AG20443 (cell line): Measurements from ENCODE around the gene MEF2C.
"Not testable (repeated sequence)": the region's sequence is repeated elsewhere in the genome, so short reads cannot be mapped to it uniquely, and the experiment has no call there.

ENCODE experiments used
- DNase-seq: peaks from one replicate; pipeline ENCODE4 v3.0.0; 2012; ENCODE audit warnings: low spot score, mixed read lengths

The MEF2C gene

DNA sequence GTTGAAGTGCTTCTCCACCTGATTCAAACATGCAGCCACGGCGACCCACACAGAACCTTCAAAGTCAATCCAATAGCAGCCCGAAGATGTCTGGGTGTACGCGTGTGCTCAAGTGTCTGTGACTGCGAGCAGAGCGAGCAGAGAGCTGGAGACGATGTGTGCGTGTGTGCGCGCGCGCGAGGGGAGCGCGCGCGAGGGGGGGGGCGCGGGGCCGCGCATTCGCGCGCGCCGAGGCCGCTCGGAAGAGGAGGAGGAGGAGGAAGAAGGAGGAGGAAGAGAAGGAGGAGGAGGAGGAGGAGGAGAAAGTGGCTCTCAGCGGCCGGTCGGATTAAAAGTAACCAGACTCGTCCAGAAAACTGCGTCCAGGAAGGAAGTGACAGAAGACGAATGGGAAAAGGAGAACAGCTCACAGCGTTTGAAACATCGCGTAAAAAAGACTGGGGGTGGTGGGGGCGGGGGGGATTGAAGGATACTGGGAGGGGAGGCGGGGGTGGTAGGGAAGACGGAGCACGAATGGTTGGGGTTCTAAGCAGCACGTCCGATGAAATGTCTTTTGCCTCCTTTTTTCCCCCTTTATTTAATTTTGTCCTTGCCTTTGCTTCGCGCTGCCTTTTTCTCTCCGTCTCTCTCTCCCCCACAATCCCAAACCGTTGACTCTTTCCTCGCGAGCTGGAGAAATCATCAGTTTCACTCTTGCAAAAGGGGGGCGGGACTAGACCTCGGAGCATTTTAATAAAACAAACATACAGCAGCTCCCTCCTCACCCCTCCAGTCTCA is at the start of gene MEF2C:
Gene MEF2C, minus strand, starts transcription at position 126 of the 777 bp plus-strand sequence. CDS start 59,396 bp downstream, outside the sequence.
- peak; percentile 95 for DNase-seq

DNA sequence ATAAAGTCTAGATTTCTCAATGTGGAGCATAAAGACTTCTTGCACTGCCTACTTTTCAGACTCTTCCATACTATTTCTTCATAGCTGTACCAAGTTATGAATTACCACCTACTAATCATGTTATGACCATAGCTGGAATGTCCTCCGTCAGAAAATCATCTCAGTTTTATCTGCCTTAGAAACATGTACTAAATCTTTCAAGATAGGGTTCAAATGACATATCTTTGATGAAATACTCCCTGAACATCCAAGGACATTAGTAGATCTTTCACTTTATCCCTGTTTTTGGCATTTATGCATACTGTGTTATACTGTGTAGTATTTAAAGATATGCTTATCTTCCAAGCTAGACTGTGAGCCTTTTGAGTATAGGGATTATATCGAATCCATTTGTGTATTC is 49.6 kb upstream of the MEF2C start:
- no peak for DNase-seq

DNA sequence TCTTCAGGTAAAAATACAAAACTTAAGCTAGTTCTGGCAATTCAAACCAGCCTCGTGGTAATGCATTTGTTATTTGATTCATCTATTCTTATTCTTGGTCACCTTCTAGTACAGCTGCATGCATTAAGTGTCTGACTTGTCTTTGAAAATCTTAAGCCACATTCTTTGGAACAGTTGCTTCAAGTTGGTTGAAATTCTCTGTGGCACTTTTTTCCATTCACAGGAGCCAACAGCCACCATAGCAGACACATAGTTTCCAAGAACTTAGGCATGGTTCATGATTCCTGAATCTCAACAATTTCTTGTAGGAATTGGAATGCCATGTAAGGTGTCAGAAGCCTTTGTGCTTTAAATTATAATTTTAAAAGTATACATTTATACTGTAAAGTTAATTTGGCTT is 47.4 kb upstream of the MEF2C start:
- no peak for DNase-seq

DNA sequence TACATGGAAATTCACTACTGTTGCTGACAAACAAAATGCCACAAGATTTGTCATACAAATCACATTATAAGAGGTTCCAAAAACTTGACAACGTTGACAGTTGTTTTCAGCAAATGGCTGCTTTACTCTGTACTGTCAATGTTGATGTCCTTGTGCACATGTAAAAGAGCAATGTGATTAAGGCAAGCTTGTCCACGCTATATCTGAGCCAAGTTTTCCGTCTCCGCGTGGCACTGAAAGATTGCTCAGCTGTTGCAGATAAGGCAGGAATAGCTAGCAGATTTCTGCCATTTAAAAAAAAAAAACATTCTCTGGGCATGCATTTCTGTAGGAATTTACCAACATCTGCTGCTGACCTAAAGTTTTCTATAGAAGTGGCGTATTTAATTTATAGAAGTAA is 46.4 kb upstream of the MEF2C start:
- no peak for DNase-seq

DNA sequence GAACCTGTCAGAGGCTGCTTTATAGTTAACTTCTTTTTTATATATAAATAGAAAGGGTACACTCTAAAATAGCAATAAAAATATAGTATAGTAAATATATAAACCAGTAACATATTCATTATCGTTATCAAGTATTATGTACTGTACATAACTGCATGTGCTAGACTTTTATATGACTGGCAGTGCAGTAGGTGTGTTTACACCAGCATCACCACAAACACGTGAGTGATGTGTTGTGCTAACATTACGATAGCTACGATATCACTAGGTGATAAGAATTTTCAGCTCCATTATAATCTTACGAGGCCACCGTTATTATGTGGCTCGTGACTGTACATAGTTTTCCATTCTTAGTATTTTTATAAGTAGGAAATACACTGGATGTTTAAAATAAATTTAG is 43.8 kb upstream of the MEF2C start:
- no peak for DNase-seq

DNA sequence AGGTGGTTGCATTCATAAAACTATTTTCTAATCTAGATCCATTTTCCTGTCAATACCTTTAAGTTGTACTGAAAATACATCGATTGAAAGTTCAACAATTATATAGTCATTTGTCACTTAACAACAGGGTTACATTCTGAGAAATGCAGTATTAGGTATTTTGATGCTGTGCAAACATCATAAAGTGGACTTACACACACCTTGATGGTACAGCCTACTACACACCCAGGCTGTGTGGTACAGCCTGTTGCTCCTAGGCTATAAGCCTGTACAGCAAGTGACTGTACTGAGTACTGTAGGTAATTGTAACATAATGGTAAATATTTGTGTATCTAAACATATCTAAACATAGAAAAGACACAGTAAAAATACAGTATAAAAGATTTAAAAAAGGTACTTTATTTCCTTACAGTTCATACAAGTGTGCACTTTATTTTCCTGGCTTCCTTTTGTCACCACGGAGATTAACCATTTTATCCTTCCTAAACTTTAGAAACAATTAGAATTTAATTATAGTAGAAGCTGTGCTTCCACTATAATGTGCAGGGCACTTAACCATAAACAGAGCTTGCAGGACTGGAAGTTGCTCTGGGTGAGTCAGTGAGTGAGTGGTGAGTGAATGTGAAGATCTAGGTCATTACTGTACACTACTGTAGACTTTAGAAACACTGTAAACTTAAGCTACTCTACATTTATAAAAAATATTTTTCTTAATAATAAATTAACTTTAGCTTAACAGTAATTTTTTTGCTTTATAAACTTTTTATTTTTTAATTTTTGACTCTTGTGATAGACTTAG is 42.9 kb upstream of the MEF2C start:
- no peak for DNase-seq

DNA sequence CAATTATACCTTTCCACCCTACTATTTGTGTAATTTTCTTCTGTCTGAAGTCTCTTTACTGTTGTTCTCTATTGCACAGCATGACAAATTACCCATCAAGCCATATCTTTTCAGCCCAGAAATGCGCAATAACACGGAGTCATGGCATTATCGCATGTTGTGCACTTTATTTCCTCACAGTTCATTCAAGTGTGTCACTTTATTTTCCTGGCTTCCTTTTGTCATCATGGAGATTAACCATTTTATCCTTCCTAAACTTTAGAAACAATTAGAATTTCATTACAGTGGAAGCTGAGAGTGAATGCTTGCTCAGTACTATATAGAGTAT is 41.3 kb upstream of the MEF2C start:
- no peak for DNase-seq

DNA sequence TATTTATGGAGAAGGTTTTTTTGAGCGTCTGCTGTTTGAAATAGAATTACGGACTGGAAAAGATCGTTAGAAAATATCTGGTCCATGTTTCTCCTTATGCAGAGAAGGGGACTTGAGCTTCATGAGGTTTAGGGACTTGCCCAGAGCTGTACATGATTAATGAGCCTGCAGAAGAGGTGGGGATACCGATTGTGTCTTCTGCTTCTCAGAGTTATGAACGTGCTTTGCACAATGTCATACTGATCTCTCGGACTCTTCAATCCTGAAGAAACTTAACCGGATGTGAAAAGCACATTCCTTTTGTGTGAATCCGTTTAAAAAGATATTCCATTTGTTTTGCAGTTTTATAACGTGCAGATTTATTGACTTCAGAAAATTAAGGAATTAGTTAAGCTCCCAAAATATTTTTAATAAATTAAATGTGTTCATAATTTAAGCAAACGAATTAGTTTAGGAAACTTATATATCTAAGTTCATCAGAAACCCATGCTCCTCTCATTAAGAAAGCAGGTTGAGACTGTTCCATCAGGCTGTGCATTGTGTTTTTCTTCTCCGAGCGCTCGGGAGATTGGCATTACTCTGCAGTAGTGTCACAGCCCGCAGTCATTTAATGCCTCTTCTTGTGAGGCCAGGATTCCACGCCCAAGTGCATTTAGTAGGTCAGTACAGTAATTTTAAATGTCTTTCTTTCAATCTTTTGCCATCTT is 40.8 kb upstream of the MEF2C start:
- DNase-seq: peak; percentile 29

DNA sequence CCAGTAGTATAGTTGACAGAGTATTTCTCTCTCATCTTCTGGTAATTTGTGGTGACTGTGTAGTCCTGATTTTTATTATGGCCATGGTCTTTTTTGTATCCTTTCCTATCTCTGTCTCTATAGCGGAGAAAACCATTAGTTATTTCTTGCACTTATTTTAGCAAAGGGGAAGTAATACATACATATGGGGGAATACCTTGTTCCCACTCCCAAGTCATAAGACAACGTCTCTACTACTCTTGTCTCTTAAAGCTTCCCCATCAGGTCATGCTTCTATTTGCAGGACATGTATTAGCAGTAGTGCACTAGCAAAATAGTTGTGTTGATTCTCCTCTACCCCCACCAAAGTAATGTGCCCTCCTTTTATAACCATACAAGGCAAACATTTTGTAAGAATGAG is 29.8 kb upstream of the MEF2C start:
- DNase-seq: not testable (repeated sequence)

DNA sequence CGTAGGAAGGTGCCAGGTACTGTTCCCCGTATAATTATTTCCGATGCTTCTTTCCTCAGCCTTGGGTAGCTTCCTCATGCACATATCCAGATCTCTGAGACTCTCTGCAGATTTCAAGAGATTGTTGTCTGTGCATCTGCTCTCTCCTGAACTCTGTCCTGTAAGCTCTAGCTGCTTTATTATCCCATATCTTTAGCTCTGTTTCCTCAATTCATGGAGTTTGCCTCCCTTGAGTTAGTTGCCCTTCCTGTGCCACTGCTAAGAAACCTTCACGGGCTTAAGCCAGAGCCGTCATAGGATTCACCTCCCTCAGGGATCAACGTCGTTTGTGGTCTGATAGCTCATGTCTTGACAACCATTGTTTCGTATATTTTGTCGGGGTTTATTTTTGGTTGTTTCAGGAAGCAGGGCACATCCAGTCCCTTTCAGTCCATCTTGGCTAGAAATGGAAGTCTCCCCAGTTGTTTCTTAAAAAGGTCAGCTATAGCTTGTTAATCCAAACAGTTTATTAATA is 28.1 kb upstream of the MEF2C start:
- not testable (repeated sequence) for DNase-seq

DNA sequence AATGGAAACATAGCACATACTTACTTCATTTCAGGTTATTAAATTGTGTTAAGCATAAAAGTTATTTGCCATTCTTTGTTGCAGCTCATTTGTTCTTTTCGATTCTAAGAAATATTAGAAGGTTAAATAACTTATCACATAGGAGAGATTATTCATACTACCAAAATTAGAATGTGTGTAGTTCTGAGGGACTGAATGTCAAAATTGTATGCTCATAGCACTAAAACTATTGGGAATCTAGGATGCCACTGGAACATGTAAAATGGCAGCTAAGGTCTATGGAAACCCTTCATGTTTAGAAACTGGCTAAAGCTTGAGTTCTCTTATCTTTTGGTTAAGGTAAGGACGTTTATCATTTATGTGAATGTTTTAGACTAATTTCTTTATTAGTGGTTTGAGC is 21.5 kb upstream of the MEF2C start:
- not testable (repeated sequence) for DNase-seq

DNA sequence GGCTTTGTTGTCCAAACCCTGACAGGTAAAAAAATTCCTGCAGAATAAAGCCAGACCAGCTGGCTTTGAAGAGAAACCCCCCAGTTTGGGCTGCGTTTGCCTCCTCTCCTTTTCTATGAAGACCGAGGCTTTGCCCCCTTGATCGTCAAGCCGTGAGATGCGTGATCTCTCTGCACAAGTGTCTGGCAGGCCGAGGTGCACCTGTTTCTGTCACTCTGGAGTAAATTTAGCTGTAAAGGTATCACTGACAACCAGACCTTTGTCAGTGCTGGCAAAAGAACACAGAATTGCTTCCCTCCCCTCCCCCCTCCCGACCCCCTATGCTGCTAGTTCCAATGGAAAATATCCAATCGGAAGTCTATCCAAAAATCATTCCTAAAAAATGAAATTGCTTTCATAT is 21.0 kb upstream of the MEF2C start:
- DNase-seq: not testable (repeated sequence)

DNA sequence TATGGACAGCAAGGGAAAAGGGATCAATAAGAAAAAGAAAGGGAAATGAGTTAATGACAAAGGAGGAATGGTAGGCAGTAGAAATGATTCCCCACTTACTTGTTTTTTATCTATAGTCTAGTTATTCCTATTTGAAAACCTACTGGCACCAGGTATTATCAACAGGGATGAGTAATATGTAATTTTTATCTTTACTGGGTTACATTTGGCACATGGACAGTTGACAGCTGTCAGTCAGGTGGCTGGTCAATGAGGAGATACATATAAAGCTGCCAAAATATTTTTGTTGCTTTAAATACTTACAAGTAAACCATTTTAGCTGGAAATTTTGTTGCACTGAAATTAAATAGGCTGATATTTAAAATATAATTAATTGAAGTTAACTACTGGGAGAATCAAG is 18.1 kb upstream of the MEF2C start:
- not testable (repeated sequence) for DNase-seq

DNA sequence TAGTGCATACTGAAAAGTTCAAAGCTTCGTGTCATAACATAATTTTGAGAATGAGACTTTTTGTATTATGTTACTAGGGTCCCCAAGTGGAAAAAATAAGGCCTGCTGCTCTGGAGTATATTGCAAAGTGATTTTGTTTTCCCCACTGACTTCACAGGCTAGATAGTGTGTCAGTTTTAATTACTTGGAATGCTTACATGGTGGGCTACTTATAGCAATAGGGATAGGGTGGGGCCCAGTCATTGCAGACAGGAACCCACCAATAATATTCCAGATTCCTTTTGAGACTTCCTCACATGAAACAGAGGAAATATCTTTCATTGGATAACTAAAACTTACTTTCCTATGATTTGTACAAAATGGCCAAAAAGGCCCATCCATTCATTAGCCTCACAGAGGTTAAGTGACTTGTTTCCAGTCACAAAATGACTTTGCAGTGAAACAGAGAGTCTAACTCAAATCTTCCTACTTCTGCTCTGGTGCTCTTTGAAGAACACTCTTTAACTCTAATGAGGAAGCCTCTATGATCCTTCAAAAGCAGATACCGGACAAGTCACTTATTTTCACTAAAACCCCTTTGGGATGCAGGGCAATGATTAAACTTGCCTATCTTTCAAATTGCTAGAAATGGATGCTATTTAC is 16.2 kb upstream of the MEF2C start:
- DNase-seq: no peak

DNA sequence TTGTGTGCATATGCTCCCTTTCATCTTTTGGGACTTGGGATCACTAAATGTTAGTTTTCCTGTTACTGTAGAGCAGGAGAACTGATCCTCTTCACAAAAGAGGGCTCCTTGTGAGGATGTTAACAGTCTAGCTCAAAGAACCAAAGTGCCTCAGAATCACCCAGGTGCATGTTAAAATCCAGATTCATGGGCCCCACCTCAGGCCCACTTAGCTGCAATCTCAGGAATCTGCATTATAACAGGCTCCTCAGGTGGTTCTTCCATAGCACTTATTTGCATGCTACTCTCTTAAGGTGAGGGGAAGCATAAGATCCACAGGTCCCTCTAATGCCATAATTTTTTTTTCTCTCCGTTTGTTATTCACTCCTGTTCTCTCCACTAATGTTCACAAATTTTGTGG is 14.8 kb upstream of the MEF2C start:
- no peak for DNase-seq

DNA sequence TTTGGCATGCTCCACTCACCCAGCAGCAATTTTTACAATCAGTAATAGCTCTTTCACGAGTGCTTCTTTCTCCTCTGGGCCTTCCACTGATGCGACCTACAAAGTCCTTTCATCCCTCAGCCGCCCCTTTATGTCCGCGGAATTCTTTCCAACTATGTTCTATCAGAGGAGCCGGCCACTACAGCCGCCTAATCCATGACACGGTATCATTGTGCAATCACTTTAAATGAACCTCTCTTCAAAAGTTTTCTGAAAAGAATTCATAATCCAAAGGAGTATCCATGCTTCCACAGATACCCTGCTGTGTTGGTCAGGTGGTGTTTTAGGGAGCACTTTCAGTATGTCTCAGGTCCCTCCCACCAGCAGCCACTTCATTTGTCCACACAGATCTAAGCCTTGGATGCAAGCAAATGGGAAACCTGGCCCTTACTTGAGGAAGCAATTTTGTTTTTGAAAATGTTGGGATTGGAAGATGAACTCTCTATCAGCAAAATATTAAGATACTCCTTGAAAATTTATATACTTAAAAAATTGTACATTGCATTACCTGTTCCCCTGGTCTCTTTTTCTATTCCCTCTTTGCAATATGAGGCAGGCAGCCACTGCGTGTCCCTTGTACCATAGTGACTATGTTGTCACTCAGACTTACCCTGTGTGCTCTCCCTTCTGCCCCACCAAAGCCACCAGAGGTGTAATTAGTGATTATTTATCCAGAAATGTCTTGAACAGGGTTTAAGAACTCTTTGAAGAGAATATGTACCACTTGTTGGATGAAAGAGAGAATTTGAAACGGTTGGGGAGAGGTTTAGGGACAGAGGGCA is 12.9 kb upstream of the MEF2C start:
- no peak for DNase-seq

DNA sequence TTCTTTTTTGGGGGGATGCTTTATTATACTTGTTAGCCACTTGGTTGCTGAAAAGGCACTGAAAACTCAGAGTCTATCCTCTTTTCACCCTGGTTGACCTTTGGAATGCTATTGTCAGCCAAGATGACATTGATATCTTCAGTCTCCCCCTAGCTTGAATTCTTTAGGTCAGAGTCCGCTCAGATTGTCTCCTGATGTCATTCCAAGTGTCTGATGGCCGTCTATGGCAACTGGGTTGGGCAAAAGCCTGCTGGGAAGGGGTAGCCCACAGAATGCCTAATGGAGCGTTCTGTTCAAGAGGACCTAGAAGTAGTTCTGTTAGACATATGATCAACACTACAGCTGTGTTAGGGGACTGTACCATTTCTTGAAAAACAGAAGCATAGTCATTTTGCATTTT is 9.7 kb upstream of the MEF2C start:
- no peak for DNase-seq

DNA sequence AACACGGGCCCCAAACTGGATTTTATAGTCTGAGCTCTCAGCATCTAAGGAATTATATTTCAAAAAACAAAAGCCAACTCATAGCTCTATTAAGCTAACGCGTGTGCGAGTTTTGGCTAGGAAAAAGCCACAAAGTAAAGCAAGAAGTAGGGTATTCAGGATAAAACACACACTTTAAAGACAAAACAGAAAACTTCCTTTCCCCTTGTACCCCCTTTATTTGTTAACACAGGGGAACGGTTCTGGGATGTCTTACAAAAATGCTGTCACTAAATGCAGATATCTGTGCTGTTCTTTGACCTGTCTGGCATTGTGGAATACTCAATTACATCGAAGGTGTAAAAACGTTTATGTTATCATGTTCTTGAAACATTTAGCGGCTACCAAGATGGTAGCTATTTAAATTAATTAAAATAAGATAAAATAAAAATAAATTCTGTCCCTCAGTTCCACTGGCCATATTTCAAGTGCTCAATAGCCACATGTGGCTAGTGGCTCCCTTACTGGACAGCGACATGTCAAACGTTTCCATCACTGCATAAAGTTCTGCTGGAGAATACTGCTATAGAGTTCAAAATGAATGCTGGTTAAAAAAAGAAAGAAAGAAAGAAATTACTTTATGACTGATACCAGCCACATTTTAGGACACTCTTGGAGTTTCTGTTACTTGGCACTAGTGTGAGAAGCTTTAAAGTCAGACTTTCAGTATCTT is 7.2 kb upstream of the MEF2C start:
- DNase-seq: no peak

DNA sequence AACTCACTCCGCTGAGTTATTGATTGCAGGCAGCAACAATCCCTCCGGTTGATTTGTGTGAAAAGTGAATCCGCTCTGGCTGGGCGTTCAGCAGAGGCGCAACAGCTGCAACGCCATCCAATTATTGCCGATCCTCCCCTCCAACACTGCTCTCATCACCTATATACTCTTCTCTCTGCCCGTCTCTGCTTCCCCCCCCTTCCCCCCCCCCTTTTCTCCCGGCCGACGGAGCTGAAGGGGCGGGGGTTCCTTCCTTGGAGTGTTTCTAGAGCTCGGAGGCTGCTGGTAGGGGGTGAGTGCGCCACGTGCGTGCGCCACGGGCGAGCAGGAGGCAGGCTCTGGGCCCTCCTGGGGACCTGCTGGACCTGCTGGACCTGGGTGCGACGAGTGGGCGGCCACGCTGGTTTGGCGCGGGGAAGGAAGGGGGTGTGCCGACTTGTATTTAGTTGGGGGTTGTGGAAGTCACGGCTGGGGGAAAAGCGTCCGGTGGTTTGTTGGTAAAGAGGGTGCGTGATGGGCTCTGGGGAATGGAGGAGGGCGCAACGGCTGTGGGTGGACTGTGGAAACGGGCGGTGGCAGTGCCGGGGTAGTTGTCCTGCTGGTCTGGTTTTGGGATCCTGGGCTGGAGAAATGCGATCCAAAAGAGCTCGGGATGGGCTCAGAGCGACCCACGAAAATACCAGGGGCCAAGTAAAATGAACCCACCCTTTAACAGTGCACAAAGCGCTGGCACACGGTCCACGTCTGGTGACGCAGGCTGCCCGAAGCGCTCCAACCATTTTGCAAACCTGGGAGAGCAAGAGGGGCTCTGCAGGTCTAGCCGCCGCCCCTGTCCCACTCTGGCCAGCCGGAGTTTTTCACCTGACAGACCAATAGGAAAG is 6.4 kb upstream of the MEF2C start:
- DNase-seq: peak; percentile 53

DNA sequence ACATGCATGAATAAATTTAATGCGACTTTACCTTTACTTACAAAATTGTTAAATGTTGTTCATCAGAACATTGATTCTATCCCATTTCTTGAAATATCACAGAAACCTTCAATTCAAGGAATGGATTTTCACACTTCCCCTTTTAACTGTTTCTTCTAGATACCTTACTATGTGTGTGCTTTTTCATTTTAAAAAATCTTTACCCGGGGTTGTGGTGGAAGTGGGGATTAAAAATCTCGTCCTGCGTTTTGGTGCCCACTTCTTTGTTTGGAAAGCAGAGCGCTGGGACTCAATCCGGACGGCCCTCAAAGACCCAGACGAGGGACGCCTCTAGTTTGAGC is 5.8 kb upstream of the MEF2C start:
- DNase-seq: no peak
